ENCODE measurements around the gene IRAK3.

- TF ChIP-seq EP300 (IDR thresholded peaks at IDR 0.05) = no peak
- TF ChIP-seq POLR2AphosphoS5 (IDR thresholded peaks at IDR 0.05) = no peak
Measured at GRCh38 chr12:66199141-66199540, 10.1 kb downstream of the IRAK3 start.
